Astrocyte (in vitro differentiated cells and primary cell): Measurements from ENCODE around the gene ZNF608.

Experiments
- EZH2 ChIP-seq: IDR thresholded peaks from 2 replicates; pipeline ENCODE4 v1.6.1; 2012; ENCODE audit warnings: mild to moderate bottlenecking, low read length, inconsistent platforms; ENCODE audit not compliant: insufficient read depth
- TF ChIP-seq, protein P1 (sequence below): IDR thresholded peaks from 2 replicates; pipeline ENCODE4 v1.5.1; 2011; ENCODE audit warnings: low read depth, mild to moderate bottlenecking, inconsistent platforms, low read length, moderate library complexity; ENCODE audit not compliant: insufficient read depth

DNA sequence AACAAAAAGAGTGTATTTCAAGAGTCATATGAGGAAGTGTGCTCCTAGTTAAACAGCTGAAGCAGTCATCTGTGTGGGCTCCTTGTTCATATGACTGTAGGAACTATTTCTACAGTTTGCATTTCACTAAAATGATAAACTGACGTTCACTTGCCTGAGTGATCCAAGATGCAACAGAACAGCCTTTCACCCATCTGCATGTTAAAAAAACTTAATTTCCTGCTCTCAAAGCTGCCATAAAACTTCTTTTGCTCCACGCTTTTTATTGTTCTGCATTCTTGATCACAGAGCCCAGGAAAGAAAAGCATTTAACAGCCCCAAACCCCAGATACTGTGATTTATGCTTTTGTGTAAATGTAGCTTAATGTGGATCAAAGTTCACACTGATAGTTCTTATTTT lies 43.9 kb downstream of the ZNF608 start:
- TF ChIP-seq, protein P1, sequence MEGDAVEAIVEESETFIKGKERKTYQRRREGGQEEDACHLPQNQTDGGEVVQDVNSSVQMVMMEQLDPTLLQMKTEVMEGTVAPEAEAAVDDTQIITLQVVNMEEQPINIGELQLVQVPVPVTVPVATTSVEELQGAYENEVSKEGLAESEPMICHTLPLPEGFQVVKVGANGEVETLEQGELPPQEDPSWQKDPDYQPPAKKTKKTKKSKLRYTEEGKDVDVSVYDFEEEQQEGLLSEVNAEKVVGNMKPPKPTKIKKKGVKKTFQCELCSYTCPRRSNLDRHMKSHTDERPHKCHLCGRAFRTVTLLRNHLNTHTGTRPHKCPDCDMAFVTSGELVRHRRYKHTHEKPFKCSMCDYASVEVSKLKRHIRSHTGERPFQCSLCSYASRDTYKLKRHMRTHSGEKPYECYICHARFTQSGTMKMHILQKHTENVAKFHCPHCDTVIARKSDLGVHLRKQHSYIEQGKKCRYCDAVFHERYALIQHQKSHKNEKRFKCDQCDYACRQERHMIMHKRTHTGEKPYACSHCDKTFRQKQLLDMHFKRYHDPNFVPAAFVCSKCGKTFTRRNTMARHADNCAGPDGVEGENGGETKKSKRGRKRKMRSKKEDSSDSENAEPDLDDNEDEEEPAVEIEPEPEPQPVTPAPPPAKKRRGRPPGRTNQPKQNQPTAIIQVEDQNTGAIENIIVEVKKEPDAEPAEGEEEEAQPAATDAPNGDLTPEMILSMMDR: no peak
- TF ChIP-seq EZH2: no peak
